ENCODE results near the gene ABI3BP. TPM values are rescaled to one million over a fixed set of nuclear protein-coding genes. Genes with fewer than 3 reads are reported as not detected.

Gene ABI3BP
- total and polyA plus RNA-seq, 10 of the 15 experiments (the other 5 are each of a cell fraction or from before 2014, with no cell fraction given), result 0.03 to 0.42 (median 0.11) TPM; not detected in 4

DNA sequence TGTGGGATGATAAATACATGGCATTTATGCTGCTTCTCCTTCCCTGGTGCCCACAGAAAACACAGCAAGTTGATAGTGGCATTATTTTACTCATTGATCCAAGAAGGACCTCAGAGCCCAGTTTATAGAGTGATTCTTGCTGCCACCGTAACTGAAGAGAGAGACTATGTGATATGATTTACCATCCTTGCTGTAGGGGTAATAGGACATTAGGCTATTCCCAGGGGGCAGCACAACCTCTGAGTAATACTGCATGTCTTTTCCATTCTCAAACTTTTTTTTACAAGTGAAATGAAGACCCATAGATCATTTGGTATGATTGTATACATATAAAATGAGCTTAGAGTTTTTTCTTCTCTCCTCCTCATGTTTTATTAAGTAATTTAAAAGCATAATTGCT, 136.4 kb downstream of the ABI3BP start (continued):
- TF ChIP-seq, protein P1, sequence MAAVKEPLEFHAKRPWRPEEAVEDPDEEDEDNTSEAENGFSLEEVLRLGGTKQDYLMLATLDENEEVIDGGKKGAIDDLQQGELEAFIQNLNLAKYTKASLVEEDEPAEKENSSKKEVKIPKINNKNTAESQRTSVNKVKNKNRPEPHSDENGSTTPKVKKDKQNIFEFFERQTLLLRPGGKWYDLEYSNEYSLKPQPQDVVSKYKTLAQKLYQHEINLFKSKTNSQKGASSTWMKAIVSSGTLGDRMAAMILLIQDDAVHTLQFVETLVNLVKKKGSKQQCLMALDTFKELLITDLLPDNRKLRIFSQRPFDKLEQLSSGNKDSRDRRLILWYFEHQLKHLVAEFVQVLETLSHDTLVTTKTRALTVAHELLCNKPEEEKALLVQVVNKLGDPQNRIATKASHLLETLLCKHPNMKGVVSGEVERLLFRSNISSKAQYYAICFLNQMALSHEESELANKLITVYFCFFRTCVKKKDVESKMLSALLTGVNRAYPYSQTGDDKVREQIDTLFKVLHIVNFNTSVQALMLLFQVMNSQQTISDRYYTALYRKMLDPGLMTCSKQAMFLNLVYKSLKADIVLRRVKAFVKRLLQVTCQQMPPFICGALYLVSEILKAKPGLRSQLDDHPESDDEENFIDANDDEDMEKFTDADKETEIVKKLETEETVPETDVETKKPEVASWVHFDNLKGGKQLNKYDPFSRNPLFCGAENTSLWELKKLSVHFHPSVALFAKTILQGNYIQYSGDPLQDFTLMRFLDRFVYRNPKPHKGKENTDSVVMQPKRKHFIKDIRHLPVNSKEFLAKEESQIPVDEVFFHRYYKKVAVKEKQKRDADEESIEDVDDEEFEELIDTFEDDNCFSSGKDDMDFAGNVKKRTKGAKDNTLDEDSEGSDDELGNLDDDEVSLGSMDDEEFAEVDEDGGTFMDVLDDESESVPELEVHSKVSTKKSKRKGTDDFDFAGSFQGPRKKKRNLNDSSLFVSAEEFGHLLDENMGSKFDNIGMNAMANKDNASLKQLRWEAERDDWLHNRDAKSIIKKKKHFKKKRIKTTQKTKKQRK (IDR thresholded peaks at IDR 0.05; ENCODE audit: low read depth, low read length), result no peak
- TF ChIP-seq, protein P2, sequence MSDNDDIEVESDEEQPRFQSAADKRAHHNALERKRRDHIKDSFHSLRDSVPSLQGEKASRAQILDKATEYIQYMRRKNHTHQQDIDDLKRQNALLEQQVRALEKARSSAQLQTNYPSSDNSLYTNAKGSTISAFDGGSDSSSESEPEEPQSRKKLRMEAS (IDR thresholded peaks at IDR 0.05; ENCODE audit: low read depth, low read length), result no peak
- TF ChIP-seq FOXM1 (IDR thresholded peaks at IDR 0.05; ENCODE audit: low read depth, low read length) (no peak), YY1 (IDR thresholded peaks at IDR 0.05; ENCODE audit: low read depth, low read length) (no peak), MEF2B (IDR thresholded peaks at IDR 0.05; ENCODE audit: partially characterized antibody, poor library complexity, severe bottlenecking) (no peak), ATF7 (IDR thresholded peaks at IDR 0.05; ENCODE audit: low read depth) (no peak)

DNA sequence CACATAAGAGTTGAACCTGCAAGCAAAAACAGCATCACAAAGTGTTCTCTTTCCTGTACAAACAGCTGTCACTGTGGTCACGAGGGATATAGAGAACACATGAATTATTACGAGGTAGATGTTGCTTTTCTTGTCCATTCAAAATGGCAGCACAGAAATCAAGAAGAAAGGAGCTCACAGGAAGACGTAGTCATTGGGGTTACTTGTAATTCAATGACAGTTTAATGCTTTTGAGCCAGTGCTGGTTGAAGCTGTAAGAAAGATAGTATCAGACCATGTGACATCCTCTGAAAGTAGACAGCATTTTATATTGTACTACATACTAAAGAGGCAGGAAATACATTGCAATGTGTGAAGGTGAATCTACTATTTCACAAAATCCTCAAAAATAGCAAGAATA, 140.4 kb downstream of the ABI3BP start:
- ChIA-PET RAD21 (ENCODE audit: unreplicated experiment) (no interaction called here), CTCF (no interaction called here), SMC1A (ENCODE audit: uncharacterized antibody, unreplicated experiment) (interaction anchor here (0.6 kb wide), 1 partner anchor 49 kb away, joined by 3 read pairs; no protein-coding TSS in a partner anchor), POLR2A (no interaction called here)
- H4K20me1 ChIP-seq (ENCODE audit: control insufficient read depth, insufficient read depth), result no peaks in the 10 kb centered on the region
- H3K9me3 ChIP-seq (replicated peaks; ENCODE audit: control insufficient read depth, insufficient read depth, low read length), result no peaks in the 10 kb centered on the region
- no TSS peak for BruUV-seq (replicated peaks)
- ATAC-seq, result no peak
- H3K4me3 ChIP-seq, result no peak overlapping the region
- 3% methylated on average over 3 of the region's 3 CpGs for WGBS (ENCODE audit: insufficient coverage, insufficient replicate concordance, low lambda C conversion rate, missing lambda C conversion rate)
- in situ Hi-C loops (cut with MboI), result no loop called here
- no peaks in the 10 kb centered on the region for H3K4me1 ChIP-seq (ENCODE audit: control insufficient read depth, insufficient read depth, low read length)
- H3K9ac ChIP-seq (ENCODE audit: control insufficient read depth, insufficient read depth, low read length), result no peak overlapping the region
- no peak overlapping the region for H3K27ac ChIP-seq (ENCODE audit: control insufficient read depth, insufficient read depth)
- intact Hi-C loops (cut with micrococcal nuclease; ENCODE audit: unreplicated experiment), result no loop called here
- no peak for DNase-seq (ENCODE audit: low read depth, low spot score)
- H3K4me2 ChIP-seq (ENCODE audit: control insufficient read depth, insufficient read depth), result no peak overlapping the region
- no peaks in the 10 kb centered on the region for H3K27me3 ChIP-seq (replicated peaks in 1 of 2; ENCODE audit: control insufficient read depth in 2 of 2, insufficient read depth in 2 of 2, low read length in 1 of 2)
- no peak overlapping the region for H2AFZ ChIP-seq (ENCODE audit: control insufficient read depth, low read depth, low read length)
- no peaks in the 10 kb centered on the region for H3K36me3 ChIP-seq (ENCODE audit: control insufficient read depth in 2 of 2, insufficient read depth in 2 of 2, low read length in 1 of 2)
- H3K79me2 ChIP-seq (ENCODE audit: control insufficient read depth, insufficient read depth, low read length), result no peaks in the 10 kb centered on the region
- no peak for FAIRE-seq
- TF ChIP-seq, protein P3, sequence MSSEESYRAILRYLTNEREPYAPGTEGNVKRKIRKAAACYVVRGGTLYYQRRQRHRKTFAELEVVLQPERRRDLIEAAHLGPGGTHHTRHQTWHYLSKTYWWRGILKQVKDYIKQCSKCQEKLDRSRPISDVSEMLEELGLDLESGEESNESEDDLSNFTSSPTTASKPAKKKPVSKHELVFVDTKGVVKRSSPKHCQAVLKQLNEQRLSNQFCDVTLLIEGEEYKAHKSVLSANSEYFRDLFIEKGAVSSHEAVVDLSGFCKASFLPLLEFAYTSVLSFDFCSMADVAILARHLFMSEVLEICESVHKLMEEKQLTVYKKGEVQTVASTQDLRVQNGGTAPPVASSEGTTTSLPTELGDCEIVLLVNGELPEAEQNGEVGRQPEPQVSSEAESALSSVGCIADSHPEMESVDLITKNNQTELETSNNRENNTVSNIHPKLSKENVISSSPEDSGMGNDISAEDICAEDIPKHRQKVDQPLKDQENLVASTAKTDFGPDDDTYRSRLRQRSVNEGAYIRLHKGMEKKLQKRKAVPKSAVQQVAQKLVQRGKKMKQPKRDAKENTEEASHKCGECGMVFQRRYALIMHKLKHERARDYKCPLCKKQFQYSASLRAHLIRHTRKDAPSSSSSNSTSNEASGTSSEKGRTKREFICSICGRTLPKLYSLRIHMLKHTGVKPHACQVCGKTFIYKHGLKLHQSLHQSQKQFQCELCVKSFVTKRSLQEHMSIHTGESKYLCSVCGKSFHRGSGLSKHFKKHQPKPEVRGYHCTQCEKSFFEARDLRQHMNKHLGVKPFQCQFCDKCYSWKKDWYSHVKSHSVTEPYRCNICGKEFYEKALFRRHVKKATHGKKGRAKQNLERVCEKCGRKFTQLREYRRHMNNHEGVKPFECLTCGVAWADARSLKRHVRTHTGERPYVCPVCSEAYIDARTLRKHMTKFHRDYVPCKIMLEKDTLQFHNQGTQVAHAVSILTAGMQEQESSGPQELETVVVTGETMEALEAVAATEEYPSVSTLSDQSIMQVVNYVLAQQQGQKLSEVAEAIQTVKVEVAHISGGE (CRISPR knock-in tag; IDR thresholded peaks at IDR 0.05), result no peak
- no peak for TF ChIP-seq SMAD1 (IDR thresholded peaks at IDR 0.05; ENCODE audit: low read depth, partially characterized antibody)
- TF ChIP-seq, protein P4, sequence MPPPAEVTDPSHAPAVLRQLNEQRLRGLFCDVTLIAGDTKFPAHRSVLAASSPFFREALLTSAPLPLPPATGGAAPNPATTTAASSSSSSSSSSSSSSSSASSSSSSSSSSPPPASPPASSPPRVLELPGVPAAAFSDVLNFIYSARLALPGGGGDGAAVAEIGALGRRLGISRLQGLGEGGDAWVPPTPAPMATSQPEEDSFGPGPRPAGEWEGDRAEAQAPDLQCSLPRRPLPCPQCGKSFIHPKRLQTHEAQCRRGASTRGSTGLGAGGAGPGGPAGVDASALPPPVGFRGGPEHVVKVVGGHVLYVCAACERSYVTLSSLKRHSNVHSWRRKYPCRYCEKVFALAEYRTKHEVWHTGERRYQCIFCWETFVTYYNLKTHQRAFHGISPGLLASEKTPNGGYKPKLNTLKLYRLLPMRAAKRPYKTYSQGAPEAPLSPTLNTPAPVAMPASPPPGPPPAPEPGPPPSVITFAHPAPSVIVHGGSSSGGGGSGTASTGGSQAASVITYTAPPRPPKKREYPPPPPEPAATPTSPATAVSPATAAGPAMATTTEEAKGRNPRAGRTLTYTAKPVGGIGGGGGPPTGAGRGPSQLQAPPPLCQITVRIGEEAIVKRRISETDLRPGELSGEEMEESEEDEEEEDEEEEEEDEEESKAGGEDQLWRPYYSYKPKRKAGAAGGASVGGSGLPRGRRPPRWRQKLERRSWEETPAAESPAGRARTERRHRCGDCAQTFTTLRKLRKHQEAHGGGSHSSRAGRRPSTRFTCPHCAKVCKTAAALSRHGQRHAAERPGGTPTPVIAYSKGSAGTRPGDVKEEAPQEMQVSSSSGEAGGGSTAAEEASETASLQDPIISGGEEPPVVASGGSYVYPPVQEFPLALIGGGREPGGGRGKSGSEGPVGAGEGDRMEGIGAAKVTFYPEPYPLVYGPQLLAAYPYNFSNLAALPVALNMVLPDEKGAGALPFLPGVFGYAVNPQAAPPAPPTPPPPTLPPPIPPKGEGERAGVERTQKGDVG (CRISPR knock-in tag; IDR thresholded peaks at IDR 0.05), result no peak
- no peak for TF ChIP-seq GABPA (IDR thresholded peaks at IDR 0.05; ENCODE audit: low read depth)
- TF ChIP-seq SRF (IDR thresholded peaks at IDR 0.05; ENCODE audit: low read depth in 2 of 2, low read length in 2 of 2), result no peak
